Cardiac fibroblast (primary cell): Measurements from ENCODE around the gene CDH1.

ENCODE experiments used
- DNase-seq, 2 donors: peaks; one replicate each; pipeline versions ENCODE4 v3.0.0 to v3.0.0-alpha.2; 2010; ENCODE audit warnings: low read depth in 2 of 2
- H3K4me3 ChIP-seq, 2 donors: replicated peaks in 1 of 2; 1 replicate in 1 of 2; 2 replicates in 1 of 2; pipeline ENCODE4 v1.5.1; 2011; ENCODE audit warnings: low read depth in 2 of 2, low read length in 2 of 2, mild to moderate bottlenecking in 2 of 2, moderate library complexity in 1 of 2
- TF ChIP-seq, protein P1 (sequence below): IDR thresholded peaks from one replicate; pipeline ENCODE4 v1.5.1; 2011; ENCODE audit warnings: low read depth, mild to moderate bottlenecking, low read length, inconsistent platforms

The CDH1 gene

GRCh38 chr16:68767581-68767980 lies 30.5 kb downstream of the CDH1 start:
- TF ChIP-seq, protein P1, sequence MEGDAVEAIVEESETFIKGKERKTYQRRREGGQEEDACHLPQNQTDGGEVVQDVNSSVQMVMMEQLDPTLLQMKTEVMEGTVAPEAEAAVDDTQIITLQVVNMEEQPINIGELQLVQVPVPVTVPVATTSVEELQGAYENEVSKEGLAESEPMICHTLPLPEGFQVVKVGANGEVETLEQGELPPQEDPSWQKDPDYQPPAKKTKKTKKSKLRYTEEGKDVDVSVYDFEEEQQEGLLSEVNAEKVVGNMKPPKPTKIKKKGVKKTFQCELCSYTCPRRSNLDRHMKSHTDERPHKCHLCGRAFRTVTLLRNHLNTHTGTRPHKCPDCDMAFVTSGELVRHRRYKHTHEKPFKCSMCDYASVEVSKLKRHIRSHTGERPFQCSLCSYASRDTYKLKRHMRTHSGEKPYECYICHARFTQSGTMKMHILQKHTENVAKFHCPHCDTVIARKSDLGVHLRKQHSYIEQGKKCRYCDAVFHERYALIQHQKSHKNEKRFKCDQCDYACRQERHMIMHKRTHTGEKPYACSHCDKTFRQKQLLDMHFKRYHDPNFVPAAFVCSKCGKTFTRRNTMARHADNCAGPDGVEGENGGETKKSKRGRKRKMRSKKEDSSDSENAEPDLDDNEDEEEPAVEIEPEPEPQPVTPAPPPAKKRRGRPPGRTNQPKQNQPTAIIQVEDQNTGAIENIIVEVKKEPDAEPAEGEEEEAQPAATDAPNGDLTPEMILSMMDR: no peak

GRCh38 chr16:68768175-68768574 lies 31.1 kb downstream of the CDH1 start:
- TF ChIP-seq, protein P1: no peak
- DNase-seq: no peak
- no peak overlapping the region for H3K4me3 ChIP-seq

More at GRCh38 chr16:68767581-68767980, 30.5 kb downstream of the CDH1 start:
- no peak for DNase-seq
- H3K4me3 ChIP-seq: no peak overlapping the region

DNA sequence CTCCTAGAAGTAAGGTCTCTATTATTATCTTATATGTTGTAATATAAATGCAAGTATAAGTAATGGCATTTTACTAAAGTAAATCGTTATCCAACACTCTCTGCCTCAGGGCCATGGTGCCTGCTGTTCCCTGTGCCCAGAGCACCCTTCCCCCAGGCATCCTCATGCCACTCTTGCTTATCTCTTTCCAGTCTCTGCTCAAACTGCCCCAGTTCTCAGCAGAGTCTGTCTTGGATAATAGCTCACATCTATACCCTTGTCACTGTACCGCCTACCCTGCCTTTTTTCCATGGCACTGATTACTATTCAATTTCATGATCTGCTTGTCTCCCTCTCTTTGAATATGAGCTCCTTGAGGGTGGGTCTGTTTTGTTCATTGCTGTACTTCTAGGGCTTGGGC lies 31.7 kb downstream of the CDH1 start:
- TF ChIP-seq, protein P1: no peak
- H3K4me3 ChIP-seq: no peak overlapping the region

DNA sequence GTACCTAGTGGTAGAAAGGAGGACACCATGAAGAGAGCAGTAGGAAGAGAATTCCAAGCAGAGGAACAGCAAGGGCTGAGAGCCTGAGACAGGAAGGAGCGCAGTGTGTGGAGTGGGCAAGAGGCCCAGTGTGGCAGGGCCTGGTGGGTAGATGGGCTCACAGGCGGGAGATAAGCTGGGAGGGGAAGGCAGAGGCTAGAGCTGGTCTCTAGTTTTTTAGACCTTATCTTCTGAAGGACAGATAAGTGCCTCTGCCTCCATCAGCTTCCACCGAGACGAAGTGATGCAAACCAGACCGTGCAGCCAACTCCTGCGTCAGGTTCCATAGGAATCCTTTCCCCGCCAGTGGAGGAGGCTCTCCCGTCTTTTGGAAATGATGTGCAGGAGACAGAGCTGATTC lies 33.6 kb downstream of the CDH1 start:
- H3K4me3 ChIP-seq: no peak overlapping the region
- DNase-seq: no peak
- TF ChIP-seq, protein P1: no peak

More for the DNA sequence above, 31.7 kb downstream of the CDH1 start:
- DNase-seq: no peak

GRCh38 chr16:68772030-68772681 lies 35.1 kb downstream of the CDH1 start:
- TF ChIP-seq, protein P1: no peak
- H3K4me3 ChIP-seq: no peak overlapping the region
- DNase-seq: no peak

DNA sequence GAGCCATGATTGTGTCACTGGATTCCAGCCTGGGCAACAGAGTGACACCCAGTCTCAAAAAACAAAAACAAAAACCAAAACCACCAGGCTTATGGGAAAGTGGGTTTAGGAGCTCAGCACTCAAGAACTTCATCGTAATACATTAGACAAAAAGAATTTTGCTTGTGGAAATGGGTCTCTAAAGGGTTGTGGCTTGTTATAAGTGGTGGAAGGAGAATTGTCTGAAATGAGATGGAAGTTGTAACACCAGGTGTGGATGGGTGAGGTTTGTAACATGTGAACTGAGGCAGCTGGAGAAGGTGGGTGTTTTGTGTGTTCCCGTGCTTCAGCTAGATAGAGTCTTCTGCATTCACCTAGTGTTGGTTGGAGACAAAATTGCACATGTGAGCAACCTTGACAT lies 35.8 kb downstream of the CDH1 start:
- DNase-seq: no peak
- TF ChIP-seq, protein P1: no peak
- H3K4me3 ChIP-seq: no peak overlapping the region

- TF ChIP-seq, protein P1: no peak
- H3K4me3 ChIP-seq: no peak overlapping the region
- DNase-seq: no peak
Observed at GRCh38 chr16:68774982-68775634, 38.0 kb downstream of the CDH1 start.
